HG03565 (cell line): ENCODE data around the gene TENM3.
"Not testable (repeated sequence)": the region's sequence is repeated elsewhere in the genome, so short reads cannot be mapped to it uniquely, and the experiment has no call there.

Source experiments
- ATAC-seq: cut with Tn5 transposase; IDR thresholded peaks from one replicate; pipeline ENCODE4 v1.9.1; 2021; ENCODE audit warnings: mild to moderate bottlenecking, moderate library complexity; ENCODE audit not compliant: unreplicated experiment

The TENM3 gene

DNA sequence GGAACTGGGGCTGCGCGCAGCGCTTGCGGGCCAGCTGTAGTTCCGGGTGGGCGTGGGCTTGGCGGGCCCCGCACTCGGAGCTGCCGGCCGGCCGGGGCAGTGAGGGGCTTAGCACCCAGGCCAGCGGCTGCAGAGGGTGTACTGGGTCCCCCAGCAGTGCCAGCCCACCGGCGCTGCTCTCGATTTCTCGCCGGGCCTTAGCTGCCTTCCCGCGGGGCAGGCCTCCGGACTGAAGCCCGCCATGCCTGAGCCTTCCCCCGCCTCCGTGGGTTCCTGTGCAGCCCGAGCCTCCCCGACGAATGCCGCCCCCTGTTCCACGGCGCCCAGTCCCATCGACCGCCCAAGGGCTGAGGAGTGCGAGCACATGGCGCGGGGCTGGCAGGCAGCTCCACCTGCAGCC, 143.4 kb downstream of the TENM3 start:
- not testable (repeated sequence) for ATAC-seq

DNA sequence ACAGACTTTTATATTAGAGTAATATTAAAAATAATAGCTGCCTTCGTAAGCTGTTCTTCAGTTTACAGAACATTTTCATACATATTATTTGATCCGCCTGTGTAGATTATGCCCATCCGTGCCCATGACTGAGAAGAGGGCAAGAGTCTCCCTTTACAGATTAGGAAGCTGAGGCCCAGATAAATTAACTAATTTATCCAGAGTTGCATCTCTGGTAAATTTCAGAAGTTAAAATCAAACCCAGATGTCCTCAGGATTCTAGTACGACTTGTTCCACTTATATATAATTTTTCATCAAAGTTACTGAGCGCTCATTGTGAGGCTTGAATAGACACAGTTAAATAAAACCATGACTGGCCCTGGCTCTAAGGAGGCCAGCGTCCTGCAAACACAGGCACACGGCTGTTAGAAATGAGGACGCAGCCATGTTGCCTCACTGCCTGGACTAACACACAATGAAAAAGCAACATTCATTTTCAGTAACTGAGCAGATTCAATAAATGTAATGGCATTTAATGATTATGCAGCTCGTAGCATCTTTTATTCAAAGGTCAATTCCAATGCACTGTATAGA, 148.0 kb downstream of the TENM3 start:
- no peak for ATAC-seq

DNA sequence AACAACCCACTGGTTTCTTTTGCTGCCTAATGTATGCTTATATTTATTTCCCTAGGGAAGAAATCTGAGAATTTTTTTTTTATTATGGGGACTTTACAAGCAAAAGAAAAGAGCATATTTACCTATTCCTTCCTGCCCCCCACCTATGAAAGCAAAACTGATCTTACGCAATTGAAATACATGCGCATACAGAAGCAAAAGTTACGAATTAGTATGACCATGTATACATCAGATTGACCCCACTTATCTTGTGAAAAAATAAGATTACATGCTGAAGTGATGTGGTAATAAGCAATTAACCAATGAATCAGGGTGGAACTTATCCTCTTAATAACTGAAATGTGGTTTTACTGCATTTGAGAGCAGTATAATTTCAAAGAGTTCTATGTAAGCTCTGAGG, 151.0 kb downstream of the TENM3 start:
- no peak for ATAC-seq

DNA sequence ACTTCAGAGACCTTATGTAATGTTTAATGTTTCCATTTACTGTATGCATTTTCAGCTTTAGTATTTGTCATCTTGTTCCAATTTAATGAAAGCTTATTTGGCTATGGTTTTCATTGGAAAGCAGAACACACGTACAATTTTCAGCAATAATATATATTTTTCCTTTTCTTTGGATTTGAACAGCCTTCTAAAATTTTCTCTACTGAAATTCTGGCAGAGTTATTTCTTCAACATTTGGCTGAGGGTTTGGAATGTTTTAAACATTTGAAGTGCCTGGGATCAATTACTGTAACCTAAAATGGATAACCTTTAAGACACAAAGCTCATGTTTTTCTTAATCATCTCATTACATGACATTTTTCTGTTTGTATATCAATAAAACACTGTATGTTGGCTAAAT, 156.9 kb downstream of the TENM3 start:
- ATAC-seq: no peak

DNA sequence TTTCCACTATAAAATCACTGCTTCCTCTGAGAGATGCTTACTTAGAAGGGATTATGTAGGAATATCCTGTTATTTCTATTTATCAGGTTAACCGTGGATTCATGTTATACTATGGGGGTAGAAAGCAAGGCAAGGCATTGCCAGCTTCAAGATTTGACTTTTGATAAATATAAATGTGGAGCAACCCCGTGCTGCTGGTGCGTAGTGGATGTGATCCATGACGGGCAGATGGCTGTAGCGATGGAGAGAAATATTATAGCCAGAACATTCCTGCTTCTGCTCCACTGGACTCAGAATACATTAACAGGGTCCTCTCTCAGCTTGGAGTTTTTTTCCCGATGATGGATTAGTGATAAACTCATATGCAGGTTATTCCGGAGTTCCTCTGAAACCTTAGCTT, 157.6 kb downstream of the TENM3 start:
- no peak for ATAC-seq

DNA sequence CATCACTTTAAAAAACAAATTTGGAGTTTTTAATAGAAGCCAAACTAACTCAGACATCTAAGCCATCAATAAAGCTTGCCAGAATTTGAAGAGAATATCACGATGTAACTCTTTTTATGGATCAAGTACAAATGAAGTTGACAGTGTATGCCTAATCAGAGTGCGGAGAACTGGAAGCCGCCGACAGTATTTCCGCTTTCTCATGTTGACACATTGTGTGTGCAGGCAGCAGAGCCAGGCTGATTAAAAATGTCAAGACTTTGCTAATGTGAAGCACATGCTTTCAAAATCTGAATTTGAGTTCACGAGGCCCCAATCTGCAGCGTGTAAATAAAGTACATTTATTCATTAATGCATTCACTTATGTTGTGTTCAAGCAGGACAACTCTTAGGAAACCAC, 161.2 kb downstream of the TENM3 start:
- ATAC-seq: no peak

DNA sequence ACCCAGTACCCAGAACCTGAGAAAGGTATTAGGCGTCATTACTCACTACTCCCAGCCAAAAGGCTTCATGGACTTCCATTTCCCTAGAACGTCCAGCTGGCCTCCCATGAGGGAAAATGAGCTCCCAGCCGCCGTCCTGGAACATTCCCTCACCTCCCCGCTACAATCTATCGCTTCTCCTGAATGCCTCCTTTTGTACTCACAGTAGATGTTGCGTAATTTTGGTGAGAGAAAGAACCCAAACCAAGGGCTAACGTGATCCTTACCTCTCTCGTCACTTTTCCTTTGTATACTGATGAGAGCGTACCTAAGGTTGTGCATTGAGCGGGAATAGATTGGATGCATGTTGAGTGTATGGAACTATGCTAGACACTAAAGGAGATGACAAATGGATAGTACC, 161.9 kb downstream of the TENM3 start:
- no peak for ATAC-seq

DNA sequence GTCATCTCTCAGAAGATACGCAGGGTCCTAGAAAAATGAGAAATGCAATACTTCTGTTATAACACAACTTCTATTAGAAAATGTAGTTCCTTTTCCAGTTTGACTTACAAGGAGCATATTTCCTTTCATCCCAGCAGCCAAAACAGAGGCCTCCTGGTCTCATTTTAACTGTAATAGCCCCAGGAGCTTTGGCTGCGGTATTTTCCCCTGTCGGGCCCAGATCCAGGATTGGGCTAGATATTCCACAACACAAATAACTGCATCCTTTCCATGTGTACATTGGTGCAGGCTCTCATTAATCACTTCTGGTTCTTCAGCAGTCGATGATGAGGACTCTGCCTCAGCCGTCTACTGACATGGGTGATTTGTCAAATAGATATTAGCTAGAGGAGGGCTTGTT, 166.1 kb downstream of the TENM3 start:
- ATAC-seq: no peak

DNA sequence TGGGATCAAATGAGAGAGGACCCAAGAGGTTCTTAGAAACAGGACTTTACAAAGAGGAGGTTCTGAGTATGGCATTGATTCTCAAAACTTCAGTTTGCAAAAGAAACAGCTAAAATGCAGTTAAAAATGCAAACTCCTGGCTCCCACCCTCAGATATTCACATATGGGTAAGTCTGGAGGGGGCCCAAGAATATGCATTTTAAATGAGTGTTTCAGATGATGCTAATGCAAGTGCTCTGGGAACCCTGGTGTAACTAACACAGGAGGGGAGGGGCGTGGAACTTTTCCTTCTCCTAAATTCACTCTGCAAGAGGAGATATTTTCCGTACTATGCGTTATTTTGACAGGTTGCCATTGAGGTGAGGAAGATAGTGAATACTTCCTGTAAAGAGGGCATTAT, 168.2 kb downstream of the TENM3 start:
- ATAC-seq: no peak

DNA sequence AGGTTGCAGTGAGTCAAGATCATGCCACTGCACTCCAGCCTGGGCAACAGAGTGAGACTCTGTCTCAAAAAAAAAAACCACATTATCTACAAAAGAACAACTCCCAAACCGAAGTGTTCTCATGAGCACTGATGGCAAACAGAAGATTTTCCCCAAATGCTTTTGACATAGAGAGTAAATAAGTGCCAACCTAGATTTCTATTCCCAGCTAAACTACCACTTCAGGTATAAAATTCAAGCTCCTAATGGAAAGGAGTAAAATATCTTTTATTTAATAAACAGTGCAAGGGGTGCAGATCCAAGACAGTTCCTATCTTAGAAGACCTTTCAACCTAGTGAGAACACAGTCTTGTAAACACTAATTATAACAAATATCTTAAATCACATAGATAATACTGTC, 170.3 kb downstream of the TENM3 start:
- no peak for ATAC-seq

DNA sequence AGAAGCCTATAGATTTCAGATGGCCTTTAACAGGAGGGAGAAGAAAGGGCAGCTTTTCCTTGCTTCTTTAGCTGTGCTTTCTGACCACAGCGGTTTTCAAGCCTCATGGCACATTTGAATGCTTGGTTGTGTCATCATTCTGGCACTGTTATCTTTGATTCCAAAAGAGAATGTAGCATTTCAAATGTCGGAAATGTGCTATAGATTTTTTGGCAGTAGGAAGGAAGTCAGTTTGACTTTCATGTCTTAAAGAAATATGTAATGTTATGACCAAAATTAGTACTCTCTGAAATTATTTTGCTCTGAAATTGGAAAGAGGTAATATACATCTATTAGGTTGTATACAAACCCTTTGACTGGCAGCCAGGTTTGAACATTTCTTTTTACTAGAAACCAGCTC, 171.9 kb downstream of the TENM3 start:
- ATAC-seq: no peak

DNA sequence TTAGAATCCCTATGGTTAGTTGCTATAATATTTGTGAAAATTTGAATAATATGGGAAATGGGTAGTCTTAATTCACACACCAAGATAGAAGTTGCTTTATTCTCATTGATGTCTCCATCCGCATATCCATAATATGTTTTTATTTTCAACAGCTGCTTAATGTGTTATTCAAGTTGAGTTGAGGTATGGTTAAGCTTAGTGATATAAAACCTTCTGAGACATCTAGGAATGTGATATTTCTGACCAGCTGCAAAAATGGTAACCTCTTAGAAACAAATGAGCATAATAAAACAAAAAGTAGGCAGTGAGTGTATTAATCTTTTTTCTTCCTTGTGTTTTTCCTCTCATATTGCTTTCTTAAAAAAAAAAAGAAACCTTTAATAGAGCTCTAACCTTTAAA, 172.9 kb downstream of the TENM3 start:
- ATAC-seq: no peak

DNA sequence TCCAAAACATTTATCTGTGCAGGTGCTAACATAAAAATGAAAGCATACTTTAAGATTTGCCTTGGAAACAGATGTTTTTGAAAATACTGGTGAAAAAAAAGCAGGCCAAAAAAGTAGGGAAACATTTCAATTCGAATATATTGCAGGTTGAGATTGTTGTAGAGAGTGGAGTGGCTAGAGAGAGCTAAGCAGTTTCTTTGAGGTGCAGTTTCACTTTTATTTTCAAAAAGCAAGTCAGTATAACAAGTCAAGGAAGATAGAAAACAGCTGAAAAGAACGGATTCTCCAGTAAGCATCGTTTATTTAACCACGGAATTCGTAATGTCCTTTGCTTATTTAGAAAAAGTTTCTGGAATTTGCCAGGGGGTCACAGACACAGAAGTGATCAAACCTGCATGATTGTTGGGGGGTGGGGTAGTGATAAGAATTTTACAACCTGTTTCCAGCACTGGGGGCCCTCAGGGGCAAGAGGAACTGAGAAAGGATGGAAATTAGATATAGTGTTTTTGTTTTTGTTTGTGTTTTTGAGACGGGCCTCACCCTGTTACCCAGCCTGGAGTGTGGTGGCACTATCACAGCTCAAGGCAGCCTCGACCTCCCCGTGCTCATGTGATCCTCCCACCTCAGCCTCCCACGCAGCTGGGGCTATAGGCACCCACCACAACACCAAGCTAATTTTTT, 175.0 kb downstream of the TENM3 start:
- no peak for ATAC-seq

DNA sequence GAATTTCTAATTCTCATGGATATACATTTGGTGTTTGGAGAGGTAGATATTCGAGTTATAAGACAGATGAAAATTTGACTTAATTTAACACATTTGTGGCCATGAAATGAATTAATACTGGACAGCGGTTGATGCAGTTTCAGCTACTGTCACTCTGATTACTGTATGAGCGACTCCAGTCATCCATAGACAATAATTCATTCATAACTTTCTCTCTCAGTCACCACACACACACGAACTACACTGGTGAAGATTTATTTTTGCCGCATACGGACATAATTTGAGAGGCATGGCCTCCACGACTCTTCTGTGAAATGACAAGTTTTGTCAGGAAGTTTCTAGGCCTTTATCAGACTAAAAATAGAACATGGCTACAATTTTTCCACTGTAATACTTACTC, 177.0 kb downstream of the TENM3 start:
- ATAC-seq: no peak

DNA sequence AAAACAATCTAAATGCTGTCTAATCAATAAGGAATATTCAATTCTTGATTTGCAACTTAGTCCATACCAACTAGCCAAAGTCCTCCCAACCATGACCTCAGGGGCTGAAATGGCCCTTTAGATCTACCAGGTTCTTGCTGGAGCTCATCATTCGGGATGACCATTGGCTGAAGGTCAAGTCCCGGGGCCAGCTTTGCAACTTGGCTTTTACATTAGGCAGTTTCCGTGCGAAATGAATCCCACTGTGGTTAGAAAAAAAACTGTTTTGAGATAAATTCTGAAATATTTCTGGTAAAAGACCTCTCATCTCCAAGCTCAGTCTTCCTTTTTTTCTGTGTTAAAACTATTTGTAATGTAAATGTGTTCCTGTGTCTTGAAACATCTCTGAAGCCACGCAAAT, 178.6 kb downstream of the TENM3 start:
- no peak for ATAC-seq

DNA sequence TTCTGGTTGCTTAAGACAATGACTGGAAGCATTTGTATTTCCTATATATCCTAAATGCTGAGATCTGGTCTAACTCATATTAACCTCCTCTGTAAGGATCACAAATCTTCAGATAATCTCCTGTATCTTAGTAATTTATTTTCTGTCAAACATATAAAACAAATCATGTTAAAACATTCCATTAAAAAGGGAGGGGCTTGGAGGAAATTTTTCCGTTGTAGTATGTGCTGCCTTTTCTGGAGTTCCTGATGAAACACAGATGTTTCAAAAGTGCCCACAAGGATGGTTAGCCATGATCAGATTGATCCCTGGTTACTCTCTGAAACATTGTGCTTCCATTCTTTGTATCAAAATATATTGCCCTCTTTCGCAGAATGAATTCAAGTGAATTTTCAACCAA, 182.1 kb downstream of the TENM3 start:
- no peak for ATAC-seq

DNA sequence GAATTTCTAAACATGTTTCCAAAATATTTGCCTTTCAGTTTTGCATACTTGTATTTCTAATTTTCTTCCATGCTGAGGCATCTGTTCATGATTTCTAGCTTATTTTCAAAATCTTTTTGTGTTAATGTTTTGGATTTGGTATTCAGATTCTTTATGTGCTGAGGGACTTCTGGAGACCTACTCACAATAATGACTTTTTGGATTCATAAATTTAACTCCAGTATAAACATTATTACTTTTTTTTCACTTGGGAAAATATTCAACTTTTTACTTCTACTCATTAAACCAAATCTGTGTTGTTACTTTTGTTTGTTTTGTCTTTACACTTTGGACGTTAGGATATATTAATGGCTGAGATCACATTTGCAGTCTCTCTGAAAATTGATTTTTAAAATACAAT, 183.7 kb downstream of the TENM3 start:
- no peak for ATAC-seq

DNA sequence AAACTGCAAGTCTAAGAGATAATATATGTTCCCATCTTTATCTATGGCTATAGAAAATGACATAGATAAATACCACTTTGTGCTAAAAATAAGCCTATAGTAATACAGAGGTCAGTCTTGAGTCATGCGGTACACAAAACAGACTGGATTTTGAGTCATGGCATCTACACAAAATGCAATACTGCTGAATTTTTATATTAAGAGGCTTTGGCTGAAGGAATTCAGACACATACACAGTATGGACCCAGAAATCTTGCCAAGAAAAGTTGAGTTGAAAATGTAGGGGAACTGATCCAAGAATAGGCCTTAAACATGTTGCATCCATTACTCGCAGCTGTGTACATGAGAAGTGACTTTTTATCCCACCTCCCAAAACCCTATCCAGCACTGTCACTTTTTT, 184.4 kb downstream of the TENM3 start:
- ATAC-seq: no peak

DNA sequence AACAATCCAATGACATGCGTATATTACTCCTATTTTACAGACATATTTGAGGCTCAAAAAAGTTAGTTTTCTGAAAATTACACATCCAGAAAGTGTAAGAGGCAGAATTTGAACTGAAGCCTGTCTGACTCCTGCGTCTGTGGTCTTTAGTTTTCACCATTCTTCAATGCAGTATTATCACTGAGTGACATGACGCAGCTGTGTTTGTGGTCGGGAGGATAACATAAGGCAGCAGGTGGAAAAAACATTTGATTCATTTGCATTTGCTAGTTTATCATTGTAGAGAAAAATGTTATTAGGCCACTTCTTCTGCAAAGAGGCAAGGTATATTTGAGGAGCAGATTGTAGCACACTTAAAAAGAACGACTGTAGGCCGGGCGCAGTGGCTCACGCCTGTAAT, 186.7 kb downstream of the TENM3 start:
- no peak for ATAC-seq

DNA sequence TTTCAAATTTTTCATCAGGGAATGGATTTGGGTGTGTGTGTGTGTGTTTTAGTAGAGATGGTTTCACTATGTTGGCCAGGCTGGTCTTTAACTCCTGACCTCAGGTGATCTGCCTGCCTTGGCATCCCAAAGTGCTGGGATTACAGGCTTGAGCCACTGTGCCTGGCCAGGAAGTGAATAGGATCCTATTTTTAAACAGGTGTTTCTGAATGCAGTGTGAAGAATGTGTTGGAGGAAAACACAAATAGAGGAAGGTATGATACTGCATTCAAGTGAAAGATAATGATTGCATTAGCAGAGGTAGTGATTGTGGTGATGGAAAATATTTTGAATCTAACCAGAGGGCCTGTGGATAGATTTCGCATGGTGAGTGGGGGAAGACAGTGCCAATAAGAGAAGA, 189.6 kb downstream of the TENM3 start:
- no peak for ATAC-seq

DNA sequence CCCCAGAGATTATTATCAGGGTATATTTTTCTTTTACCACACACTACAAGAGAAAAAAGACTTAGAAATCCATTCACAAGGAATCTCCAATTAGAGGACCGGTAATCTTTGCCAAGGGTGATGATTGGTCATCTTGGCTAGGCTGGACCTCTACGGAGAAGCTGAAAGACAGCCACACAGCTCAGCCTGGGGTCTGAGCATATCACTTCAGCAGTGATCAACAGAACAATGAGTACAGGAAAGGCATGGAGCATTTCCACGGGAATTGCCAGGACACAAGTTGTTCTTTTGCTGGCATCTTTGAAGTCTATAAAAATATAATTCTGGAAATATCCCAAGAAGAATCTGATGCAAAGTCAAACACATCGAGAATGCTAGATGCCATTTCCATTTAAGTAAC, 191.5 kb downstream of the TENM3 start:
- ATAC-seq: no peak

DNA sequence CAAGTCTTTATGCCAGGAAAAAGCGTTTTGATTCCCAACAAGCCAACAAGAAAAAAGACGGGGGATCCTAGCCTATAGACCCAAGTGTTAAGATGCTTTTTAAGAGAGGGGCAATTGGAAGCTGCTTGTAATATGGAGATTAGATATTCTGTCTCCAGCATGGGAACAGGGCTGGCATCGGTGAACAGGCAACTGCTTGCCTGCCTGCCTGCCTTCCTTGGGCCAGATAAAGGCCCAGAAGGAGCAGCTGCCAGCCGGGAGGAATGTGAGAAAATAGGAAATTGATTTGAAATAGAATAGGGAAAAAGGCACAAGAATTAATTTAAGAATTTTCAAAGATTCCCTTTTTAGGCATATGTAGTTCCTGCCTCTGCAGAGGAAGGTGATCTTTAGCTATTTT, 192.2 kb downstream of the TENM3 start:
- no peak for ATAC-seq

DNA sequence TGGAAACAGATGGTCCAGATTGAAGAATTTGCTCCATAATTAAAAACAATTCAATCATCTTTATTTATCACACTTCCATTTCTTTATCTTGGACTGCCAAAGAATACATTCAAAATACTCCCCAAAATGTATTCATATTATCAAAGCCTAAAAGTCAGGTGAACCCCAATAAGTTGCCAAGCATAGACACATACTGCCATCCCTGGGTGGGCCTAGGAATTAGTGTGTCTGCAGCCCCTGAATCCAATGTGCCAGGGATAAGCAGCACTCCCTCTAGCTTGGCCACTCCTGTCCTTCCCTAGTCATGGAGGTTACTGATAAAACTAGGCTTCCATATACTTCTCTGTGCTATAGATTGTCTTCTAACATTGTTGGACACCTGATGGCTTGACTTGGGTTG, 199.9 kb downstream of the TENM3 start:
- no peak for ATAC-seq
